Gastroesophageal sphincter (tissue), 3 donors: Measurements from ENCODE around the gene POU2AF1.

Experiments used
- CTCF ChIP-seq, 4 experiments: fragments of 200-600 bp in 2 of 4; fragments of 450-650 bp in 2 of 4; sonication (generic) in 1 of 4; IDR thresholded peaks; one replicate each; pipeline ENCODE4 v1.5.1; 2017 to 2019; ENCODE audit warnings: antibody characterized with exemption in 4 of 4, mild to moderate bottlenecking in 2 of 4, moderate library complexity in 2 of 4
- POLR2A ChIP-seq, 2 donors: fragments of 450-650 bp; IDR thresholded peaks; one replicate each; pipeline ENCODE4 v1.6.1; 2017; ENCODE audit warnings: antibody characterized with exemption in 2 of 2, mild to moderate bottlenecking in 2 of 2, moderate library complexity in 1 of 2

- TF ChIP-seq CTCF (IDR thresholded peaks at IDR 0.05) = no peak
- no peak for TF ChIP-seq POLR2A (IDR thresholded peaks at IDR 0.05)
Measured at GRCh38 chr11:111410951-111411350, 31.9 kb upstream of the POU2AF1 start.
